Esophagus muscularis mucosa (tissue), 4 donors: ENCODE data around the gene PHYKPL.

Experiments used
- EP300 ChIP-seq: sonication (generic); formaldehyde crosslinking; IDR thresholded peaks from one replicate; pipeline ENCODE4 v1.6.1; 2017; ENCODE audit warnings: antibody characterized with exemption
- POLR2A ChIP-seq: fragments of 450-650 bp; IDR thresholded peaks from one replicate; pipeline ENCODE4 v1.6.1; 2017; ENCODE audit warnings: antibody characterized with exemption, moderate library complexity, mild to moderate bottlenecking, low read depth
- POLR2AphosphoS5 ChIP-seq, 2 donors: sonication (generic); formaldehyde crosslinking; IDR thresholded peaks; one replicate each; pipeline ENCODE4 v1.6.1; 2017; ENCODE audit warnings: antibody characterized with exemption in 2 of 2
- TF ChIP-seq, protein P1 (sequence below), 3 experiments: fragments of 200-600 bp in 2 of 3; fragments of 450-650 bp in 1 of 3; sonication (generic) in 2 of 3; IDR thresholded peaks; one replicate each; pipeline ENCODE4 v1.5.1; 2017 to 2019; ENCODE audit warnings: antibody characterized with exemption in 3 of 3, mild to moderate bottlenecking in 2 of 3, moderate library complexity in 1 of 3

DNA sequence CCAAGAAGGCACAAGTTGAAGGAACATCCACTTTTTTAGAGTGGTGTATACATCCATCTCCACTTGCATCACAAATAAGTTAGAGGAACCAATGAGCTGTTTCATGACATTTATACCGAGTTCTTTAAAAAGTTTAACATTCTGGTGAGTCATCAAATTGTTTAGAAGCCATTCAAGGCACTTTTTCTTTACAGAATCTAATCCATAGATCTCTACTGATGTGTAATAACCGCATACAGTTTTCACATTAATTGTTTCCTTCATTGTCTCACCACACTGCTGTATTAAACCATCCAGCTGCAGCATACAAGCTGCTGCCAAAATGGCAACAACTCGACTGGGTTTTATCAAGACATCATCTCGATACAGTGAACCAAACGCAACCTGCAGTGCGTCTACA is 46.2 kb downstream of the PHYKPL start:
- TF ChIP-seq POLR2A (no peak), POLR2AphosphoS5 (IDR thresholded peaks at IDR 0.05) (no peak), EP300 (no peak)
- TF ChIP-seq, protein P1, sequence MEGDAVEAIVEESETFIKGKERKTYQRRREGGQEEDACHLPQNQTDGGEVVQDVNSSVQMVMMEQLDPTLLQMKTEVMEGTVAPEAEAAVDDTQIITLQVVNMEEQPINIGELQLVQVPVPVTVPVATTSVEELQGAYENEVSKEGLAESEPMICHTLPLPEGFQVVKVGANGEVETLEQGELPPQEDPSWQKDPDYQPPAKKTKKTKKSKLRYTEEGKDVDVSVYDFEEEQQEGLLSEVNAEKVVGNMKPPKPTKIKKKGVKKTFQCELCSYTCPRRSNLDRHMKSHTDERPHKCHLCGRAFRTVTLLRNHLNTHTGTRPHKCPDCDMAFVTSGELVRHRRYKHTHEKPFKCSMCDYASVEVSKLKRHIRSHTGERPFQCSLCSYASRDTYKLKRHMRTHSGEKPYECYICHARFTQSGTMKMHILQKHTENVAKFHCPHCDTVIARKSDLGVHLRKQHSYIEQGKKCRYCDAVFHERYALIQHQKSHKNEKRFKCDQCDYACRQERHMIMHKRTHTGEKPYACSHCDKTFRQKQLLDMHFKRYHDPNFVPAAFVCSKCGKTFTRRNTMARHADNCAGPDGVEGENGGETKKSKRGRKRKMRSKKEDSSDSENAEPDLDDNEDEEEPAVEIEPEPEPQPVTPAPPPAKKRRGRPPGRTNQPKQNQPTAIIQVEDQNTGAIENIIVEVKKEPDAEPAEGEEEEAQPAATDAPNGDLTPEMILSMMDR (IDR thresholded peaks at IDR 0.05) = no peak
